GM19467 (cell line): ENCODE results near the gene ASB16.

Experiments used
- ATAC-seq: cut with Tn5 transposase; IDR thresholded peaks from one replicate; pipeline ENCODE4 v1.9.1; 2021; ENCODE audit warnings: mild to moderate bottlenecking, moderate library complexity; ENCODE audit not compliant: unreplicated experiment

ASB16 gene

GRCh38 chr17:44187131-44187899 is 16.8 kb downstream of the ASB16 start:
- peak; percentile 23 for ATAC-seq

- no peak for ATAC-seq
Observed at GRCh38 chr17:44188576-44189403, 18.3 kb downstream of the ASB16 start.

- ATAC-seq, result no peak
Observed at GRCh38 chr17:44190481-44190880, 20.0 kb downstream of the ASB16 start.

- ATAC-seq, result no peak
Observed at GRCh38 chr17:44191369-44191768, 20.9 kb downstream of the ASB16 start.

GRCh38 chr17:44191941-44192496 is 21.5 kb downstream of the ASB16 start:
- ATAC-seq, result no peak

- no peak for ATAC-seq
Observed at GRCh38 chr17:44192750-44193149, 22.2 kb downstream of the ASB16 start.

GRCh38 chr17:44193326-44194084 is 23.0 kb downstream of the ASB16 start:
- ATAC-seq, result no peak

- ATAC-seq, result no peak
Observed at GRCh38 chr17:44197107-44197506, 26.6 kb downstream of the ASB16 start.

- ATAC-seq, result no peak
Observed at GRCh38 chr17:44197980-44198720, 27.6 kb downstream of the ASB16 start.

- ATAC-seq, result peak; percentile 13
Observed at GRCh38 chr17:44198721-44199552, 28.4 kb downstream of the ASB16 start.

GRCh38 chr17:44199553-44200477 is 29.3 kb downstream of the ASB16 start, which contains the start of gene ATXN7L3:
TSS of gene ATXN7L3 (minus strand) at chr17:44199884. CDS start at chr17:44198070, 1,814 bp downstream.
- ATAC-seq, result peak; percentile 53

GRCh38 chr17:44200478-44201155 is 30.1 kb downstream of the ASB16 start:
- ATAC-seq, result no peak

- ATAC-seq, result no peak
Observed at GRCh38 chr17:44202756-44203155, 32.3 kb downstream of the ASB16 start.

- ATAC-seq, result no peak
Observed at GRCh38 chr17:44203731-44204440, 33.4 kb downstream of the ASB16 start.

- no peak for ATAC-seq
Observed at GRCh38 chr17:44204441-44204882, 34.0 kb downstream of the ASB16 start.

- no peak for ATAC-seq
Observed at GRCh38 chr17:44205962-44206824, 35.7 kb downstream of the ASB16 start.
